GM12873 (cell line): ENCODE results near the gene CFAP99.

Experiments used
- CTCF ChIP-seq: IDR thresholded peaks from 2 replicates; pipeline ENCODE4 v1.5.1; 2012; ENCODE audit warnings: low read depth, mild to moderate bottlenecking, moderate library complexity, low read length, control low read depth; ENCODE audit not compliant: insufficient read depth; ENCODE audit errors: missing control alignments

CFAP99 gene

GRCh38 chr4:2377241-2377640, 41.5 kb upstream of the CFAP99 start:
- TF ChIP-seq CTCF, result no peak

- TF ChIP-seq CTCF, result no peak
These were observed 40.4 kb upstream of the CFAP99 start for GRCh38 chr4:2378401-2378800.

GRCh38 chr4:2378898-2379297, 39.9 kb upstream of the CFAP99 start:
- no peak for TF ChIP-seq CTCF

- TF ChIP-seq CTCF, result no peak
These were observed 35.0 kb upstream of the CFAP99 start for GRCh38 chr4:2383760-2384159.

- no peak for TF ChIP-seq CTCF
These were observed 34.5 kb upstream of the CFAP99 start for GRCh38 chr4:2384245-2384644.

- no peak for TF ChIP-seq CTCF
These were observed 33.2 kb upstream of the CFAP99 start for GRCh38 chr4:2385516-2385915.

GRCh38 chr4:2386717-2387116, 32.0 kb upstream of the CFAP99 start:
- TF ChIP-seq CTCF, result no peak
